MCF 10A (cell line): Measurements from ENCODE around the gene FGF1. TPM values are rescaled to one million over a fixed set of nuclear protein-coding genes. Genes with fewer than 3 reads are reported as not detected.

Source experiments
- BruUV-seq: library from RNA; stranded (reverse); fragments of 400-500 nt; replicated peaks from 2 replicates; lab custom pipeline; 2021; lab: Mats Ljungman, UMichigan
- CTCF ChIA-PET: fragments of 300-600 bp; sonication (Branson Sonifier 250); formaldehyde crosslinking; extraction: SDS; loops from one replicate; lab custom pipeline; 2021; ENCODE audit warnings: antibody characterized with exemption, inconsistent platforms; lab: Yijun Ruan, JAX
- POLR2A ChIA-PET: fragments of 300-600, 350-650 bp; sonication (Branson Sonifier 250); formaldehyde crosslinking; extraction: SDS; loops from one replicate; lab custom pipeline; 2020; ENCODE audit warnings: antibody characterized with exemption, inconsistent platforms; lab: Yijun Ruan, JAX
- DNase-seq: peaks from one replicate; pipeline ENCODE4 v3.0.0-alpha.2; 2018; ENCODE audit not compliant: unreplicated experiment
- H3K27ac Mint-ChIP-seq: one replicate; pipeline ENCODE4 v1.8.0; 2022; ENCODE audit warnings: mild to moderate bottlenecking, low read depth, mixed read lengths; ENCODE audit not compliant: unreplicated experiment
- H3K27me3 Mint-ChIP-seq: one replicate; pipeline ENCODE4 v1.8.0; 2022; ENCODE audit warnings: mixed read lengths; ENCODE audit not compliant: insufficient read depth, unreplicated experiment
- H3K36me3 Mint-ChIP-seq: one replicate; pipeline ENCODE4 v1.8.0; 2022; ENCODE audit warnings: mild to moderate bottlenecking, moderate library complexity, mixed read lengths; ENCODE audit not compliant: insufficient read depth, unreplicated experiment
- H3K4me1 Mint-ChIP-seq: one replicate; pipeline ENCODE4 v1.8.0; 2022; ENCODE audit warnings: mixed read lengths; ENCODE audit not compliant: insufficient read depth, unreplicated experiment
- H3K4me3 Mint-ChIP-seq: one replicate; pipeline ENCODE4 v1.8.0; 2022; ENCODE audit warnings: mild to moderate bottlenecking, moderate library complexity, mixed read lengths; ENCODE audit not compliant: unreplicated experiment
- H3K9me3 Mint-ChIP-seq: one replicate; pipeline ENCODE4 v1.8.0; 2022; ENCODE audit warnings: mixed read lengths; ENCODE audit not compliant: unreplicated experiment
- intact Hi-C: fragments of 100-400 bp; cut with micrococcal nuclease; formaldehyde crosslinking; loops from 2 replicates; pipeline ENCODE4 v1.14.1; 2022
- total RNA-seq: library from RNA; stranded (reverse); gene quantifications from 2 replicates; pipeline ENCODE4 v1.2.3, GENCODE V29; 2022
- TF ChIP-seq, protein P1 (sequence below): fragments of 200-600 bp; IDR thresholded peaks from one replicate; pipeline ENCODE4 v1.8.0; 2022; ENCODE audit warnings: antibody characterized with exemption, mild to moderate bottlenecking; ENCODE audit not compliant: unreplicated experiment

FGF1 gene
- total RNA-seq, 1 experiment from 2014 or later, result 0.65 TPM

DNA sequence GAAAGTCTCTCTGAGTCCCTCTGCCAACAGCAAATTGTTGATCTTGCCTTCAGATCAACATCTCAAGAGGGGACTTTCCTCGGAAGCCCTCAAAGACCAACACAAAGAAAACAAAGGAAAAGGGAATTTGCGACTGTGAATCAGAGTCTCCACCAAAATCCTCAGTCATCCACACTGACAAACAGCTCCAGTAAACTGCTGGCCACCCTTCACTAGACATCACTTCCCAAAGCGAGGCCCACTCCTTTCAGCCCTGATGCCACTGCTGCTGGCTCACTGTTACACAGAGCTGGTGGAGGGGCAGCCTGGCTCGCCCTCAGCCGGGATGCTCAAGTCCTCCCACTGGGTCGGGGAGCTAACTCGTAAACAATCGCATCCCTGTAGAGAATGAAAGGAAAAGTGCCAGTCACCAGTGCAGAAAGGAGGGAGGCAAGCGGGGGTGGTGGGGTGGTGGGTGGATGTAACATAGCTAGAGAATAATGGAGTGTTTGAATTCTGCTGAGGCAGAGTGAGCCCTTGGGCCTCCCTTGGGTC lies 1.3 kb downstream of the FGF1 start:
- H3K9me3 Mint-ChIP-seq, result no peaks in the 10 kb centered on the region
- ChIA-PET POLR2A (interaction anchor here (1.0 to 4.6 kb wide), 7 partner anchors 12 to 40 kb away, joined by 3 to 23 read pairs (median 6); no protein-coding TSS in a partner anchor), CTCF (interaction anchor here (0.8 to 52.5 kb wide), 8 partner anchors 9 to 630 kb away, joined by 3 to 1243 read pairs (median 15); no protein-coding TSS in a partner anchor)
- H3K27ac Mint-ChIP-seq, result no peak overlapping the region
- intact Hi-C loops, result no loop called here
- no peak for DNase-seq
- no TSS peak for BruUV-seq
- H3K36me3 Mint-ChIP-seq, result no peaks in the 10 kb centered on the region
- TF ChIP-seq, protein P1, sequence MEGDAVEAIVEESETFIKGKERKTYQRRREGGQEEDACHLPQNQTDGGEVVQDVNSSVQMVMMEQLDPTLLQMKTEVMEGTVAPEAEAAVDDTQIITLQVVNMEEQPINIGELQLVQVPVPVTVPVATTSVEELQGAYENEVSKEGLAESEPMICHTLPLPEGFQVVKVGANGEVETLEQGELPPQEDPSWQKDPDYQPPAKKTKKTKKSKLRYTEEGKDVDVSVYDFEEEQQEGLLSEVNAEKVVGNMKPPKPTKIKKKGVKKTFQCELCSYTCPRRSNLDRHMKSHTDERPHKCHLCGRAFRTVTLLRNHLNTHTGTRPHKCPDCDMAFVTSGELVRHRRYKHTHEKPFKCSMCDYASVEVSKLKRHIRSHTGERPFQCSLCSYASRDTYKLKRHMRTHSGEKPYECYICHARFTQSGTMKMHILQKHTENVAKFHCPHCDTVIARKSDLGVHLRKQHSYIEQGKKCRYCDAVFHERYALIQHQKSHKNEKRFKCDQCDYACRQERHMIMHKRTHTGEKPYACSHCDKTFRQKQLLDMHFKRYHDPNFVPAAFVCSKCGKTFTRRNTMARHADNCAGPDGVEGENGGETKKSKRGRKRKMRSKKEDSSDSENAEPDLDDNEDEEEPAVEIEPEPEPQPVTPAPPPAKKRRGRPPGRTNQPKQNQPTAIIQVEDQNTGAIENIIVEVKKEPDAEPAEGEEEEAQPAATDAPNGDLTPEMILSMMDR, result no peak
- H3K4me1 Mint-ChIP-seq, result peaks cover 47% of the 10 kb centered on the region
- H3K4me3 Mint-ChIP-seq, result no peak overlapping the region
- no peaks in the 10 kb centered on the region for H3K27me3 Mint-ChIP-seq

DNA sequence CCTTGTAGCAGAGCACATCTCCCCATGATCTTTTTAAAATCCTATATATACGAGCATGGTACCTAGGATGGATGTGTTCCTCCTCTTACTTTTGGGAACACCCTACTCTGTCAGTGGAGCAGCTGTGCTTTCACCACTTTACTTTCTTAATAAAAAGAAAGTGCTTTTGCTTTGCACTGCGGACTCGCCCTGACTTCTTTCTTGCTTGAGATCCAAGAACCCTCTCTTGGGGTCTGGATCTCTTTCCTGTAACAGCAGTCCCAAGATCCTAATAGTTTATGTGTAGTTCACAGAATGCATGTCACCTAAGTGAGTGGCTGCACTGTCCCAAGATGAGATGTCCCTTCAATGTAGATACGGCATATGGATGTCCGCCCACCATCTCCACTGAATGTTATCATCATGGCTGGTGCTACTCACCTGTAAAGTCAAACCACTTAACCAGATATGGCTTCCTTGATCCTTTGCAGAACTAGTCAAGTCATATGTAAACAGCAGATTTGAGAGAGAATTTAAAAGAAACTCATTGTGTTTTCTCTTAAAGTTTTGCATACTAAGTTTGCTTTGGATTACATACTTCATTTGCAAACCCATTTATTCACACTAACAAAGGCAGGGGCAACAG lies 1.9 kb downstream of the FGF1 start:
- intact Hi-C loops, result no loop called here
- TF ChIP-seq, protein P1, result no peak
- Mint-ChIP-seq H3K27me3 (no peaks in the 10 kb centered on the region), H3K4me1 (peaks cover 47% of the 10 kb centered on the region), H3K4me3 (no peak overlapping the region), H3K36me3 (no peaks in the 10 kb centered on the region), H3K9me3 (no peaks in the 10 kb centered on the region), H3K27ac (no peak overlapping the region)
- CTCF ChIA-PET, result interaction anchor here (0.5 to 52.5 kb wide), 7 partner anchors 17 to 232 kb away, joined by 3 to 1243 read pairs (median 28); no protein-coding TSS in a partner anchor
- BruUV-seq, result no TSS peak
- DNase-seq, result no peak
- POLR2A ChIA-PET, result interaction anchor here (1.1 to 4.6 kb wide), 3 partner anchors 14 to 39 kb away, joined by 4 to 23 read pairs (median 14); no protein-coding TSS in a partner anchor

DNA sequence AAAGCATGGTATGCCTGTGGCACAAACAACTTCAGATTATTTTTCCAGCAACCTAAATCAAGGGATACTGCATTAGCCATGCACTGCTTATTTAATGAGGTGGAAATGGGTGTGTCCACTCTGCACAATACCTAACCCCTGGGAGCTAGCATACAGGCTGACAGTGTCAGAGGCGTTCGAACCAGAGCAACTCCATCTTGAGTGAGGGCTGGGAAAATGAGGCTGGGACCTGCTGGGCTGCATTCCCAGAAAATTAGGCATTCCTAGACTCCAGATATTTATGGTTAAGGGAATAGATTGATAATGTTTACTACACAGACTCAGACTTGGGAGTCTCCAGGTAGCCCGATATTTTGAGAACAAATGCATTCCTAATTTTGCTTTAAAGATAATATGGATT lies 2.8 kb downstream of the FGF1 start:
- POLR2A ChIA-PET, result no interaction called here
- DNase-seq, result no peak
- intact Hi-C loops, result no loop called here
- CTCF ChIA-PET, result interaction anchor here (3.1 to 52.5 kb wide), 2 partner anchors 18 to 28 kb away, joined by 28 to 1243 read pairs; no protein-coding TSS in a partner anchor
- TF ChIP-seq, protein P1, result no peak
- Mint-ChIP-seq H3K27ac (no peak overlapping the region), H3K9me3 (no peaks in the 10 kb centered on the region), H3K4me1 (peaks cover 47% of the 10 kb centered on the region), H3K27me3 (no peaks in the 10 kb centered on the region), H3K4me3 (no peak overlapping the region), H3K36me3 (no peaks in the 10 kb centered on the region)
- no TSS peak for BruUV-seq

DNA sequence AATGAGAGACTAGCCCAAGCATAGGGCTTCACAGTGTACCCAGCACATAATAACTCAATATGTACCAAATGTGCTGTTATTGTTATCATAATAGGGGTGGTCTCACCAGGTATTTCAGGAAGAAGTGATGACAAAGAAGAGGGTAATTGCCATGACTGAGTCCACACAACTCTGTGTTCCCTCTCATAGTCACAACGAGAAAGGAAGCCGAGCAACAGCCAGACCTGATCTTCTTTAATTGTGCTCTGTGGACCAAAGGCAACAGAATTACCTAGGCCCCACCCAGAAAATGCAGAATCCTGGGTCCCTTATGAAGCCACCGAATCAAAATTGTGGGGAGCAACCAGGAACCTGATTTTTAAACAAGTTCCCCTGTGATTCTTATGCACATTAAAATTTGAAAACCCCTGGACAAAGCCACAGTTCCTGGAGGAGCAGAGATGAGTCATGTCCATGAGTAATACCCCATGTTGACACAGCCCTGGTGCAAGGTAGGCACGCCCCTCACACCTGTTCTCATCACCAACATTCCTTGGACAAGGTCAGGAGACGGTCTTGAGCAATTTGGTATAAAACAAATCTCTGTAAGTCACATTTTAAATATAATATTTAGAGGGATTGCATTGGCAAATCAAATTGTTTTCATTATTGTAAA lies 5.2 kb downstream of the FGF1 start:
- CTCF ChIA-PET, result interaction anchor here (1.0 to 52.5 kb wide), 8 partner anchors 20 to 208 kb away, joined by 3 to 1243 read pairs (median 5); no protein-coding TSS in a partner anchor
- Mint-ChIP-seq H3K9me3 (no peaks in the 10 kb centered on the region), H3K36me3 (peaks cover 7% of the 10 kb centered on the region), H3K4me1 (peaks cover 32% of the 10 kb centered on the region), H3K27me3 (no peaks in the 10 kb centered on the region), H3K4me3 (no peak overlapping the region), H3K27ac (peak overlapping the region; percentile 89)
- TF ChIP-seq, protein P1, result no peak
- POLR2A ChIA-PET, result interaction anchor here (0.5 to 2.5 kb wide), 8 partner anchors 10 to 712 kb away, joined by 3 to 8 read pairs (median 5); no protein-coding TSS in a partner anchor
- no TSS peak for BruUV-seq
- peak; percentile 98 for DNase-seq
- intact Hi-C loops, result no loop called here
